ENCODE data around the gene HIVEP3. TPM values are rescaled to one million over a fixed set of nuclear protein-coding genes. Genes with fewer than 3 reads are reported as not detected.

Gene HIVEP3
- total RNA-seq, 2 donors from 2014 or later = 3.4 to 4.0 TPM

- no peaks in the 10 kb centered on the region for H3K27me3 ChIP-seq
- no peak overlapping the region for H3K4me3 ChIP-seq
- peaks cover 46% of the 10 kb centered on the region for H3K4me1 ChIP-seq
- DNase-seq (no peak), ATAC-seq (no peak)
- TF ChIP-seq CTCF (IDR thresholded peaks at IDR 0.05) = no peak
- no peak for TF ChIP-seq POLR2A (IDR thresholded peaks at IDR 0.05)
- H3K36me3 ChIP-seq (replicated peaks in 1 of 2; ENCODE audit: insufficient read depth in 1 of 2, low read depth in 2 of 2) = no peaks in the 10 kb centered on the region
- peak overlapping the region in 2 of 4 donors; percentile 78 to 82 for H3K27ac ChIP-seq
- WGBS, 2 donors = 95 to 96% methylated on average over 9 to 11 of the region's 11 CpGs
- H3K9me3 ChIP-seq = no peaks in the 10 kb centered on the region
- intact Hi-C loops (cut with DNase I) = no loop called here
These were observed 430.4 kb downstream of the HIVEP3 start for GRCh38 chr1:41488040-41488951.

GRCh38 chr1:41487126-41488039, 431.3 kb downstream of the HIVEP3 start:
- no peak for ATAC-seq
- Histone ChIP-seq H3K4me3 (no peak overlapping the region), H3K4me1 (peaks cover 55% of the 10 kb centered on the region), H3K36me3 (replicated peaks in 1 of 2; ENCODE audit: insufficient read depth in 1 of 2, low read depth in 2 of 2) (no peaks in the 10 kb centered on the region), H3K27ac (peak overlapping the region; percentile 58 to 82 (median 80)), H3K27me3 (no peaks in the 10 kb centered on the region), H3K9me3 (no peaks in the 10 kb centered on the region)
- intact Hi-C loops (cut with DNase I) = no loop called here
- WGBS, 2 donors = 50 to 63% methylated on average over 14 to 16 of the region's 16 CpGs
- TF ChIP-seq CTCF (IDR thresholded peaks at IDR 0.05) (no peak), POLR2A (IDR thresholded peaks at IDR 0.05) (no peak)
- DNase-seq = no peak

- Histone ChIP-seq H3K9me3 (no peaks in the 10 kb centered on the region), H3K36me3 (replicated peaks in 1 of 2; ENCODE audit: insufficient read depth in 1 of 2, low read depth in 2 of 2) (no peaks in the 10 kb centered on the region), H3K27me3 (no peaks in the 10 kb centered on the region), H3K27ac (peak overlapping the region; percentile 58 to 82 (median 80)), H3K4me1 (peaks cover 63% of the 10 kb centered on the region), H3K4me3 (no peak overlapping the region)
- WGBS, 2 donors = 37 to 52% methylated on average over 23 of the region's 23 CpGs
- TF ChIP-seq CTCF (IDR thresholded peaks at IDR 0.05) (no peak), POLR2A (IDR thresholded peaks at IDR 0.05) (peak in 2 of 3 donors; percentile 72 to 79)
- peak; percentile 56 to 72 (median 66) for DNase-seq
- ATAC-seq = peak; percentile 54
- intact Hi-C loops (cut with DNase I) = no loop called here
These were observed 432.2 kb downstream of the HIVEP3 start for GRCh38 chr1:41486371-41487125.

- H3K4me1 ChIP-seq = peaks cover 68% of the 10 kb centered on the region
- H3K27ac ChIP-seq = peak overlapping the region; percentile 44 to 82 (median 80)
- no peak overlapping the region for H3K4me3 ChIP-seq
- TF ChIP-seq POLR2A (IDR thresholded peaks at IDR 0.05) (peak in 1 of 3 donors; percentile 3), CTCF (IDR thresholded peaks at IDR 0.05) (no peak)
- H3K36me3 ChIP-seq (replicated peaks in 1 of 2; ENCODE audit: insufficient read depth in 1 of 2, low read depth in 2 of 2) = no peaks in the 10 kb centered on the region
- no peaks in the 10 kb centered on the region for H3K9me3 ChIP-seq
- no peaks in the 10 kb centered on the region for H3K27me3 ChIP-seq
- intact Hi-C loops (cut with DNase I) = no loop called here
- WGBS, 2 donors = 39 to 43% methylated on average over 4 of the region's 4 CpGs
- DNase-seq = no peak
- no peak for ATAC-seq
These were observed 432.7 kb downstream of the HIVEP3 start for GRCh38 chr1:41486053-41486370.

Measured in body of pancreas (tissue), 4 donors.